Activated CD8-positive, alpha-beta T cell treated with anti-CD3 and anti-CD28 coated beads for 36 hours (primary cell): ENCODE results near the gene DACT3. TPM values are rescaled to one million over a fixed set of nuclear protein-coding genes. Genes with fewer than 3 reads are reported as not detected.
A peak's percentile ranks its signal among the peaks of the same experiment; 100 is the strongest.

ENCODE experiments used
- ATAC-seq: fragments of 200-7000 bp; cut with Tn5 transposase; one replicate; pipeline ENCODE4 v1.10.0; 2021; ENCODE audit warnings: mild to moderate bottlenecking, moderate library complexity
- CTCF ChIA-PET: fragments of 350-600 bp; sonication (Branson Sonifier 250); formaldehyde crosslinking; loops from one replicate; lab custom pipeline; 2021; ENCODE audit warnings: antibody characterized with exemption; lab: Charles Lee
- POLR2A ChIA-PET: fragments of 350-600 bp; sonication (Branson Sonifier 250); formaldehyde crosslinking; loops from one replicate; lab custom pipeline; 2021; ENCODE audit warnings: antibody characterized with exemption; lab: Charles Lee
- DNase-seq: peaks from one replicate; pipeline ENCODE4 v3.0.0-alpha.2; 2020
- H3K27ac Mint-ChIP-seq: one replicate; pipeline ENCODE4 v1.8.0; 2021; ENCODE audit warnings: mild to moderate bottlenecking, mixed read lengths
- H3K27me3 Mint-ChIP-seq: one replicate; pipeline ENCODE4 v1.8.0; 2021; ENCODE audit warnings: mixed read lengths
- H3K36me3 Mint-ChIP-seq: one replicate; pipeline ENCODE4 v1.8.0; 2021; ENCODE audit warnings: low read depth, mixed read lengths
- H3K4me1 Mint-ChIP-seq: one replicate; pipeline ENCODE4 v1.8.0; 2021; ENCODE audit warnings: low read depth, mixed read lengths
- H3K4me3 Mint-ChIP-seq: one replicate; pipeline ENCODE4 v1.8.0; 2021; ENCODE audit warnings: mild to moderate bottlenecking, moderate library complexity, mixed read lengths
- H3K9me3 Mint-ChIP-seq: one replicate; pipeline ENCODE4 v1.8.0; 2021; ENCODE audit warnings: mixed read lengths
- intact Hi-C: fragments of 100-400 bp; cut with micrococcal nuclease; formaldehyde crosslinking; loops from one replicate; pipeline ENCODE4 v1.10.0; 2022
- total RNA-seq, 2 experiments: library from RNA; stranded (reverse); gene quantifications; one replicate each; pipeline ENCODE4 v1.2.3, GENCODE V29; 2021
- TF ChIP-seq, protein P1 (sequence below): fragments of 200-600 bp; IDR thresholded peaks from one replicate; pipeline ENCODE4 v1.8.0; 2022; ENCODE audit warnings: antibody characterized with exemption, mild to moderate bottlenecking

The DACT3 gene
- total RNA-seq, 2 experiments from 2014 or later, result 5.8 to 6.1 TPM

DNA sequence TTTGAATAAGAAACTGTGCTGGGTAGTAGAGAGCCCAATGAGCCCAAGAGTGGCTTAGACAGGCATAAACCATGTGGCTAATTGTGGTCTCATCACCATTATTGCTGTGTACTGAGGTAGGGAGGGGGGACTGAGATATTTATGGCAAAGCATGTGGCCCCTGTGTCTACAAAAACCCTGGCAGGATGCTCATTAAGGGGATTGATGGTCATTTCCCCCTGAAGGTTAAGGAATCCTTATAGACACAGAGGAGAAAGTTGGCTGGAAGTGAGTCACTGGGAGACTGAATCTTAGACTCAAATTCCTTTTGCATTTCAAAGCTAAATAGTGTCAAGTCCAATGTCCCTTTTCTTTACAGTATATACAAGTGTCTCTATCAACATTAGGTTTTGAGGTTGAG lies 9.8 kb upstream of the DACT3 start:
- no peak for ATAC-seq
- CTCF ChIA-PET, result no interaction called here
- Mint-ChIP-seq H3K4me3 (no peak overlapping the region), H3K27ac (no peak overlapping the region), H3K9me3 (no peaks in the 10 kb centered on the region), H3K4me1 (no peaks in the 10 kb centered on the region), H3K36me3 (peaks cover 25% of the 10 kb centered on the region), H3K27me3 (no peaks in the 10 kb centered on the region)
- TF ChIP-seq, protein P1, sequence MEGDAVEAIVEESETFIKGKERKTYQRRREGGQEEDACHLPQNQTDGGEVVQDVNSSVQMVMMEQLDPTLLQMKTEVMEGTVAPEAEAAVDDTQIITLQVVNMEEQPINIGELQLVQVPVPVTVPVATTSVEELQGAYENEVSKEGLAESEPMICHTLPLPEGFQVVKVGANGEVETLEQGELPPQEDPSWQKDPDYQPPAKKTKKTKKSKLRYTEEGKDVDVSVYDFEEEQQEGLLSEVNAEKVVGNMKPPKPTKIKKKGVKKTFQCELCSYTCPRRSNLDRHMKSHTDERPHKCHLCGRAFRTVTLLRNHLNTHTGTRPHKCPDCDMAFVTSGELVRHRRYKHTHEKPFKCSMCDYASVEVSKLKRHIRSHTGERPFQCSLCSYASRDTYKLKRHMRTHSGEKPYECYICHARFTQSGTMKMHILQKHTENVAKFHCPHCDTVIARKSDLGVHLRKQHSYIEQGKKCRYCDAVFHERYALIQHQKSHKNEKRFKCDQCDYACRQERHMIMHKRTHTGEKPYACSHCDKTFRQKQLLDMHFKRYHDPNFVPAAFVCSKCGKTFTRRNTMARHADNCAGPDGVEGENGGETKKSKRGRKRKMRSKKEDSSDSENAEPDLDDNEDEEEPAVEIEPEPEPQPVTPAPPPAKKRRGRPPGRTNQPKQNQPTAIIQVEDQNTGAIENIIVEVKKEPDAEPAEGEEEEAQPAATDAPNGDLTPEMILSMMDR, result no peak
- DNase-seq, result no peak
- POLR2A ChIA-PET, result no interaction called here
- intact Hi-C loops, result no loop called here

DNA sequence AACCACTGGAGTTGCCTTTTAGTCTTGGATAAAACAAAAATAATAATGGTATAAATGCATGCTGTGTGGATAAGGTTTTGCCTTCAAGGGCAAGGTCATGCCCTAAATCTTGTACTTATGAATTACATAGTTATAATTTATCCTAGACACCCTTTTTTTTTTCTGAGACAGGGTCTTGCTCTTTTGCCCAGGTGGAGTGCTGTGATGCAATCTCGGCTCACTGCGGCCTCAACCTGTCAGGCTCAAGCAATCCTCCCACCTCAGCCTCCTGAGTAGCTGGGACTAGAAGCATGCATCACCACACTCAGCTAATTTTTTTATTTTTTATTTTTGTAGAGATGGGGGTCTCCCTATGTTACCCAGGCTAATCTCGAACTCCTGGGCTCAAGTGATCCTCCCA lies 7.7 kb upstream of the DACT3 start:
- Mint-ChIP-seq H3K27ac (no peak overlapping the region), H3K4me3 (no peak overlapping the region), H3K27me3 (no peaks in the 10 kb centered on the region), H3K36me3 (peaks cover 10% of the 10 kb centered on the region), H3K9me3 (no peaks in the 10 kb centered on the region), H3K4me1 (no peaks in the 10 kb centered on the region)
- ChIA-PET POLR2A (no interaction called here), CTCF (no interaction called here)
- DNase-seq (no peak), ATAC-seq (no peak)
- TF ChIP-seq, protein P1, result no peak
- intact Hi-C loops, result no loop called here

DNA sequence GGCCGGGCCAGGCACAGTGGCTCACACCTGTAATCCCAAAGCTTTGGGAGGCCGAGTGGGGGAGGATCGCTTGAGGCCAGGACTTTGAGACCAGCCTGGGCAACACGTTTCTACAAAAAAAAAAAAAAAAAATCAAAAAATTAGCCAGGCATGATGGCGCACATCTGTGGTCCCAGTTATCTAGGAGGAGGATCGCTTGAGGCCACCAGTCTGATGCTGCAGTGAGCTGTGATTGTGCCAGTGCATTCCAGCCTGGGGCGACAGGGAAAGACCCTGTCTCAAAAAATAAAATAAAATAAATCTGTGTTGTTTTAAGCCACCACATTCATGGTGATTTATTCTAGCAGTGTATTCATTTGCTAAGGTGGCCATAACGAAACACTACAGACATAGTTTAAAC lies 4.1 kb upstream of the DACT3 start:
- ATAC-seq, result no peak
- no peak for DNase-seq
- Mint-ChIP-seq H3K27ac (no peak overlapping the region), H3K9me3 (no peaks in the 10 kb centered on the region), H3K36me3 (no peaks in the 10 kb centered on the region), H3K4me1 (peaks cover 15% of the 10 kb centered on the region), H3K27me3 (peaks cover 1% of the 10 kb centered on the region), H3K4me3 (no peak overlapping the region)
- CTCF ChIA-PET, result interaction anchor here (4.9 kb wide), 1 partner anchor 51 kb away, joined by 300 read pairs; no protein-coding TSS in a partner anchor
- TF ChIP-seq, protein P1, result no peak
- POLR2A ChIA-PET, result no interaction called here
- intact Hi-C loops, result no loop called here

DNA sequence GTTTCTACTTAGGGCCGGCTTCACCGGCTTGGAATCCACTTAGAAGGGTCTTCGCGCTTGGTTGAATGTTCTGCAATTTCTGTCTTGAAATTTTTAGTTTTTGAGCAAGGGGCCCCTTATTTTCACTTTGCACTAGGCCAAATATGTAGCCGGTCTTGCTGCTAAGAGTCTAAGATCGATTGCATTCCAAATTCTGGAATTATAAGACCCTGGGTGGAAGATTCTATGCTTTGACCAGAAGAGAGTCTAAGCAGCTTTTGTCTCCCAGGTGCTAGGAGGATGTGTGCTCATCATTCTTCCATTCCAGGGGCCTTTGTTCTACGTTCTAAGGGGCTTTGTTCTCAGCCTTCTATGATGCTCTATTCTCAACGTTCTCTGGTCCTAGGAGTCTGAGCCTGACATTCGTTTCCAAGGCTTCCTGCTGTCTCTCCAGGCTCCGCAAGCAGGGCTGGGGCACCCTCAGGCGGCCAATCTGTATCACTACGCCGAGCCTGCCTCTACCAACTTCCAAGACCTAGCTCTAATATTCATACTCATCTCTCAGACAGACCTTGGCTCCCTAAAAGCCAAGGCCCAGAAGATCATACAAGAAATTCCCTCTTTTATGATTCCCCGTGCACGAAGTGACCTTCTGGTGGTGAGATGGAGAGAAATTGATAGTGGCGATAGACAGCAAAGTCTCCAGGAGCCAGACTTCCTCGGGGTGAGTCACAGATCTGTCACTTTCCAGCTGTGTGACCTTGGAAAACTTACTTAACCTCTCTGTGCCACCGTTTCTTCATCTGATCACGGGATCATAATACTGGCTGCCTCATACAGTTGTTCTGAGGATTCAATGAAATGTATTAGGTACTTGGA lies 982 bp upstream of the DACT3 start:
- TF ChIP-seq, protein P1, result peak; percentile 93
- Mint-ChIP-seq H3K4me3 (peak overlapping the region; percentile 74), H3K36me3 (no peaks in the 10 kb centered on the region), H3K27me3 (peaks cover 20% of the 10 kb centered on the region), H3K4me1 (peaks cover 25% of the 10 kb centered on the region), H3K27ac (peak overlapping the region; percentile 69), H3K9me3 (no peaks in the 10 kb centered on the region)
- peak; percentile 50 for ATAC-seq
- CTCF ChIA-PET, result interaction anchor here (0.6 to 4.9 kb wide), 41 partner anchors 9 to 293 kb away, joined by 3 to 300 read pairs (median 6); partner anchors contain the start of genes CALM3, GNG8, PRKD2 and PTGIR
- POLR2A ChIA-PET, result interaction anchor here (0.6 to 4.1 kb wide), 18 partner anchors 11 to 146 kb away, joined by 3 to 28 read pairs (median 4); partner anchors contain the start of gene CALM3
- intact Hi-C loops, result loop anchor here (1.0 to 5.0 kb wide), 2 partner anchors 48 to 135 kb away; no protein-coding TSS in a partner anchor
- peak; percentile 87 for DNase-seq
